ENCODE results near the gene ESRRB.

GRCh38 chr14:76446921-76447320 lies 71.0 kb downstream of the ESRRB start:
- TF ChIP-seq, protein P1, sequence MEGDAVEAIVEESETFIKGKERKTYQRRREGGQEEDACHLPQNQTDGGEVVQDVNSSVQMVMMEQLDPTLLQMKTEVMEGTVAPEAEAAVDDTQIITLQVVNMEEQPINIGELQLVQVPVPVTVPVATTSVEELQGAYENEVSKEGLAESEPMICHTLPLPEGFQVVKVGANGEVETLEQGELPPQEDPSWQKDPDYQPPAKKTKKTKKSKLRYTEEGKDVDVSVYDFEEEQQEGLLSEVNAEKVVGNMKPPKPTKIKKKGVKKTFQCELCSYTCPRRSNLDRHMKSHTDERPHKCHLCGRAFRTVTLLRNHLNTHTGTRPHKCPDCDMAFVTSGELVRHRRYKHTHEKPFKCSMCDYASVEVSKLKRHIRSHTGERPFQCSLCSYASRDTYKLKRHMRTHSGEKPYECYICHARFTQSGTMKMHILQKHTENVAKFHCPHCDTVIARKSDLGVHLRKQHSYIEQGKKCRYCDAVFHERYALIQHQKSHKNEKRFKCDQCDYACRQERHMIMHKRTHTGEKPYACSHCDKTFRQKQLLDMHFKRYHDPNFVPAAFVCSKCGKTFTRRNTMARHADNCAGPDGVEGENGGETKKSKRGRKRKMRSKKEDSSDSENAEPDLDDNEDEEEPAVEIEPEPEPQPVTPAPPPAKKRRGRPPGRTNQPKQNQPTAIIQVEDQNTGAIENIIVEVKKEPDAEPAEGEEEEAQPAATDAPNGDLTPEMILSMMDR (conservative IDR thresholded peaks at IDR 0.05) = no peak
- TF ChIP-seq EZH2 (IDR thresholded peaks at IDR 0.05; ENCODE audit: low read depth) = no peak
